ENCODE measurements around the gene ASAP2.

The ASAP2 gene

GRCh38 chr2:9236867-9237266 is 30.3 kb downstream of the ASAP2 start:
- no peak for DNase-seq (ENCODE audit: low read depth)
- TF ChIP-seq CTCF (IDR thresholded peaks at IDR 0.05; ENCODE audit: insufficient read depth, low read depth, low read length, missing control alignments): no peak
- no peak overlapping the region for H3K4me3 ChIP-seq (ENCODE audit: low read length)

GRCh38 chr2:9237831-9238230 is 31.2 kb downstream of the ASAP2 start:
- TF ChIP-seq CTCF (IDR thresholded peaks at IDR 0.05; ENCODE audit: insufficient read depth, low read depth, low read length, missing control alignments): no peak

DNA sequence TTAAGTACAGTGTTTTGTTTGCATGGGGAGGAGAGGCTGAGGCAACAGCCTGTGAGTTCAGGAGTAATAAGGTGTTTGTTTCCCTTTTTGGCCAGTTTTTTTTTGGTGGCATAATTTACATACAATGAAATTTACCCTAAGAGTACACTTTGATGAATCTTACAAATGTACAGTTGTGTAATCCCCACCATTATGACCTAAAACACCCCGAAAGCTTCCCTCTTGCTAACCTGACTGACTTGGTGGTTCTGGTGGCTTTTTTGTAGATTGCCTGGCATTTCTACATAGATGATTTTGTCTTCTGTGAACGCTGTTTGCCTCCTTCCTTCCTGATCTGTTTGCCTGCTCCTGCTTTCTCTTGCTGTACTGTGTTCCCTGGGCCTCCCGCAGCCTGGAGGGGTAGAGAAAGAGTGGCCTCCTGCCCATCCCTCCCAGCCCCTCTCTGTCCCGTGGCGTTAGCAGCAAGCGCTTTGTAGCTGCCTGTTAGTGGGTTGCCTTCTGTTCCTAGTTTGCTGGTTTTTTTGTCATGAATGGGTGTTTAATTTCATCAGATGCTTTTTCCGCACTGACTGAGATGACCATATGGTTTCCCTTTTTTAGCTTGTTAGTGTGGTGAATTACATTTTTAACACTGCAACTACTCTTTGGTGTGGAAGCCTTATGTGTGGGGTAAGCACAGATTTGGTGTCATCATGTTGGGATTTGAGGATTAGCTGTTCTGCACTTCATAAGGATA is 32.1 kb downstream of the ASAP2 start:
- no peak for TF ChIP-seq CTCF (IDR thresholded peaks at IDR 0.05; ENCODE audit: insufficient read depth, low read depth, low read length, missing control alignments)
- H3K4me3 ChIP-seq (ENCODE audit: low read length): no peak overlapping the region
- no peak for DNase-seq (ENCODE audit: low read depth)

More at GRCh38 chr2:9237831-9238230, 31.2 kb downstream of the ASAP2 start:
- DNase-seq (ENCODE audit: low read depth): no peak
- no peak overlapping the region for H3K4me3 ChIP-seq (ENCODE audit: low read length)

DNA sequence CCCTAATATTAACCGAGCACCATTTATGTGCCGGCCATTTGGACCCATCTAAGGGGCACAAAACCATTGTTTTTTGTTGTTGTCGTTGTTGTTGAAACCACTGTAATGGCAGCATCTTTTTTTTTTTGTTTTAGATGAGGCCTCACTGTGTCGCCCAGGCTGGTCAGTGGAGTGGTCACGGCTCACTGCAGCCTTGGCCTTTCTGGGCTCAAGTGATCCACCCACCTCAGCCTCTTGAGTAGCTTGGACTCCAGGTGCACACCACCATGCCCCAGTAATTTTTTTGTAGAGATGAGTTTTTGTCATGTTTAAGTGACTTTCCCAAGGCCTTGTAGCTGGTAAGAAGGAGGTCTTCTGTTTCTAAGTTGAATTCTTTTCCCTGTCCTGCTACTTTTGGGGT is 33.0 kb downstream of the ASAP2 start:
- TF ChIP-seq CTCF (IDR thresholded peaks at IDR 0.05; ENCODE audit: insufficient read depth, low read depth, low read length, missing control alignments): no peak
- H3K4me3 ChIP-seq (ENCODE audit: low read length): no peak overlapping the region
- DNase-seq (ENCODE audit: low read depth): no peak

- no peak overlapping the region for H3K4me3 ChIP-seq (ENCODE audit: low read length)
- DNase-seq (ENCODE audit: low read depth): peak; percentile 84
- no peak for TF ChIP-seq CTCF (IDR thresholded peaks at IDR 0.05; ENCODE audit: insufficient read depth, low read depth, low read length, missing control alignments)
Measured at GRCh38 chr2:9240745-9241144, 34.1 kb downstream of the ASAP2 start.

DNA sequence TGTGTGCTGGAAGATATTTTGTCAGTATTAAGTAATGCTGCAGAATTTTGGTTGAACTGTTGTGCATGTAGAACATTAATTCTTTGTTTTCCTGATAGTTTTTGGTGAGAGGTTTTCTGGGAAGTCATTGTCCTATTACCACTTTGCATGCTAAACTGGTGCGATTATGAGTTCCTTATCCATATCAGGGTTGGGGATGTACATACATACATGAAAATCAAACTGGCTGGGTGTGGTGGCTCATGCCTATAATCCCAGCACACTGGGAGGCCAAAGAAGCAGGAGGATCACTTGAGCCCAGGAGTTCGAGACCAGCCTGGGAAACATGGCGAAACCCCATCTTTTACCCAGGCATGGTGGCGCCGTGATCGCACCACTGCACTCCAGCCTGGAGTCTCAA is 34.6 kb downstream of the ASAP2 start:
- no peak overlapping the region for H3K4me3 ChIP-seq (ENCODE audit: low read length)
- no peak for DNase-seq (ENCODE audit: low read depth)
- no peak for TF ChIP-seq CTCF (IDR thresholded peaks at IDR 0.05; ENCODE audit: insufficient read depth, low read depth, low read length, missing control alignments)

GRCh38 chr2:9243357-9243756 is 36.7 kb downstream of the ASAP2 start:
- no peak for DNase-seq (ENCODE audit: low read depth)
- H3K4me3 ChIP-seq (ENCODE audit: low read length): no peak overlapping the region
- no peak for TF ChIP-seq CTCF (IDR thresholded peaks at IDR 0.05; ENCODE audit: insufficient read depth, low read depth, low read length, missing control alignments)

All from epithelial cell of esophagus (primary cell).